H9 (cell line): ENCODE measurements around the gene SHISA9. TPM values are rescaled to one million over a fixed set of nuclear protein-coding genes. Genes with fewer than 3 reads are reported as not detected.

Experiments used
- DNase-seq: peaks from one replicate; pipeline ENCODE4 v3.0.0-alpha.2; 2017
- H2AFZ ChIP-seq: one replicate; pipeline ENCODE4 v1.6.1; 2013; ENCODE audit warnings: mild to moderate bottlenecking, low read length, control low read depth, moderate library complexity
- H2AK5ac ChIP-seq: 2 replicates; pipeline ENCODE4 v1.6.1; 2013; ENCODE audit warnings: low read length, control low read depth, mixed read lengths; ENCODE audit not compliant: insufficient read length
- H2BK120ac ChIP-seq: one replicate; pipeline ENCODE4 v1.6.1; 2013; ENCODE audit warnings: low read depth, mild to moderate bottlenecking, low read length, control low read depth, inconsistent platforms; ENCODE audit not compliant: poor library complexity, severe bottlenecking
- H2BK12ac ChIP-seq: 2 replicates; pipeline ENCODE4 v1.6.1; 2013; ENCODE audit warnings: low read length, control low read depth, mixed read lengths, low read depth; ENCODE audit not compliant: insufficient read length
- H2BK15ac ChIP-seq: 2 replicates; pipeline ENCODE4 v1.6.1; 2013; ENCODE audit warnings: low read depth, low read length, control low read depth
- H2BK20ac ChIP-seq: one replicate; pipeline ENCODE4 v1.6.1; 2013; ENCODE audit warnings: low read depth, mild to moderate bottlenecking, low read length, control low read depth, inconsistent platforms; ENCODE audit not compliant: poor library complexity, severe bottlenecking
- H2BK5ac ChIP-seq: 2 replicates; pipeline ENCODE4 v1.6.1; 2013; ENCODE audit warnings: low read length, control low read depth, mixed read lengths; ENCODE audit not compliant: insufficient read length
- H3K14ac ChIP-seq: 2 replicates; pipeline ENCODE4 v1.6.1; 2013; ENCODE audit warnings: low read length, control low read depth; ENCODE audit not compliant: insufficient read depth
- H3K18ac ChIP-seq: 2 replicates; pipeline ENCODE4 v1.6.1; 2013; ENCODE audit warnings: low read depth, mild to moderate bottlenecking, mixed read lengths, low read length, control low read depth; ENCODE audit not compliant: insufficient read length
- H3K23ac ChIP-seq: 2 replicates; pipeline ENCODE4 v1.6.1; 2013; ENCODE audit warnings: low read length, control low read depth, mixed read lengths, low read depth; ENCODE audit not compliant: insufficient read length
- H3K23me2 ChIP-seq: 2 replicates; pipeline ENCODE4 v1.6.1; 2013; ENCODE audit warnings: low read depth, mild to moderate bottlenecking, mixed read lengths, low read length, control low read depth; ENCODE audit not compliant: insufficient read length, poor library complexity, severe bottlenecking
- H3K27ac ChIP-seq: 2 replicates; pipeline ENCODE4 v1.5.1; 2013; ENCODE audit warnings: low read length, control low read depth, mixed read lengths, low read depth; ENCODE audit not compliant: insufficient read length
- H3K27me3 ChIP-seq: 2 replicates; pipeline ENCODE4 v1.6.1; 2013; ENCODE audit warnings: low read length, control low read depth, inconsistent platforms; ENCODE audit not compliant: insufficient read depth
- H3K4ac ChIP-seq: 2 replicates; pipeline ENCODE4 v1.6.1; 2013; ENCODE audit warnings: low read depth, mild to moderate bottlenecking, control low read depth, inconsistent platforms, low read length, moderate library complexity
- H3K4me1 ChIP-seq: 2 replicates; pipeline ENCODE4 v1.6.1; 2013; ENCODE audit warnings: low read length, control low read depth, inconsistent platforms; ENCODE audit not compliant: insufficient read depth
- H3K4me2 ChIP-seq: 2 replicates; pipeline ENCODE4 v1.6.1; 2013; ENCODE audit warnings: low read length, control low read depth, mixed read lengths; ENCODE audit not compliant: insufficient read length, insufficient read depth
- H3K56ac ChIP-seq: 2 replicates; pipeline ENCODE4 v1.6.1; 2013; ENCODE audit warnings: low read depth, mild to moderate bottlenecking, mixed read lengths, low read length, control low read depth; ENCODE audit not compliant: insufficient read length
- H3K79me1 ChIP-seq: 2 replicates; pipeline ENCODE4 v1.6.1; 2013; ENCODE audit warnings: low read depth, mild to moderate bottlenecking, moderate library complexity, low read length, control low read depth, inconsistent platforms; ENCODE audit not compliant: insufficient read depth, poor library complexity, severe bottlenecking
- H3K79me2 ChIP-seq: 2 replicates; pipeline ENCODE4 v1.6.1; 2013; ENCODE audit warnings: low read length, control low read depth, inconsistent platforms; ENCODE audit not compliant: insufficient read depth
- H3K9ac ChIP-seq: 2 replicates; pipeline ENCODE4 v1.6.1; 2013; ENCODE audit warnings: low read length, control low read depth, mixed read lengths; ENCODE audit not compliant: insufficient read length; ENCODE audit errors: extremely low read depth
- H3K9me3 ChIP-seq: one replicate; pipeline ENCODE4 v1.6.1; 2013; ENCODE audit warnings: low read depth, low read length, inconsistent platforms; ENCODE audit not compliant: control insufficient read depth
- H3T11ph ChIP-seq: one replicate; pipeline ENCODE4 v1.6.1; 2013; ENCODE audit warnings: mild to moderate bottlenecking, low read length, control low read depth, inconsistent platforms
- H4K20me1 ChIP-seq: one replicate; pipeline ENCODE4 v1.6.1; 2013; ENCODE audit not compliant: control insufficient read depth, insufficient read length, insufficient read depth
- H4K5ac ChIP-seq: 2 replicates; pipeline ENCODE4 v1.6.1; 2013; ENCODE audit warnings: low read depth, mild to moderate bottlenecking, mixed read lengths, low read length, control low read depth; ENCODE audit not compliant: insufficient read length
- H4K8ac ChIP-seq: replicated peaks from 2 replicates; pipeline ENCODE4 v1.6.1; 2013; ENCODE audit warnings: low read length, control low read depth, mixed read lengths, low read depth; ENCODE audit not compliant: insufficient read length
- H4K91ac ChIP-seq: 2 replicates; pipeline ENCODE4 v1.6.1; 2013; ENCODE audit warnings: low read depth, mild to moderate bottlenecking, moderate library complexity, mixed read lengths, low read length, control low read depth; ENCODE audit not compliant: insufficient read length
- H3K27ac Mint-ChIP-seq, 3 experiments: 2 replicates in 2 of 3; 3 replicates in 1 of 3; pipeline ENCODE4 v1.8.0; 2020 to 2021; ENCODE audit warnings: mixed read lengths in 3 of 3, mild to moderate bottlenecking in 1 of 3, moderate library complexity in 1 of 3
- H3K27me3 Mint-ChIP-seq: 2 replicates; pipeline ENCODE4 v1.8.0; 2021; ENCODE audit warnings: low read depth, mild to moderate bottlenecking, moderate library complexity, mixed read lengths
- H3K36me3 Mint-ChIP-seq, 3 experiments: 2 replicates in 2 of 3; 3 replicates in 1 of 3; pipeline ENCODE4 v1.8.0; 2020 to 2021; ENCODE audit warnings: low read depth in 3 of 3, mixed read lengths in 3 of 3; ENCODE audit not compliant: insufficient read depth in 1 of 3
- H3K4me1 Mint-ChIP-seq, 2 experiments: 2 replicates each; pipeline ENCODE4 v1.8.0; 2020; ENCODE audit warnings: mixed read lengths in 2 of 2
- H3K4me3 Mint-ChIP-seq, 2 experiments: 2 replicates in 1 of 2; 3 replicates in 1 of 2; pipeline ENCODE4 v1.8.0; 2020 to 2021; ENCODE audit warnings: mild to moderate bottlenecking in 2 of 2, mixed read lengths in 2 of 2, moderate library complexity in 1 of 2
- H3K9me3 Mint-ChIP-seq, 2 experiments: 2 replicates in 1 of 2; 3 replicates in 1 of 2; pipeline ENCODE4 v1.8.0; 2020; ENCODE audit warnings: mild to moderate bottlenecking in 2 of 2, mixed read lengths in 2 of 2, moderate library complexity in 1 of 2
- WGBS: extraction: QIAGEN DNeasy Blood & Tissue Kit; methylation state at CpG from one replicate; pipeline ENCODE4 v1.1.7; 2013; ENCODE audit warnings: missing lambda C conversion rate, low lambda C conversion rate, mixed read lengths; ENCODE audit not compliant: insufficient read length; ENCODE audit errors: extremely low coverage; 5-methylcytosine and 5-hydroxymethylcytosine counted together
- total RNA-seq: library from RNA; stranded (reverse); gene quantifications from 2 replicates; pipeline ENCODE4 v1.2.1, GENCODE V29; 2021
- TF ChIP-seq, protein P1 (sequence below): fragments of 200-600 bp; sonication (generic); conservative IDR thresholded peaks from 3 replicates; pipeline ENCODE4 v1.8.0; 2021; ENCODE audit warnings: antibody characterized with exemption, mild to moderate bottlenecking

Gene SHISA9
- total RNA-seq, 1 experiment from 2014 or later, result 7.0 TPM

DNA sequence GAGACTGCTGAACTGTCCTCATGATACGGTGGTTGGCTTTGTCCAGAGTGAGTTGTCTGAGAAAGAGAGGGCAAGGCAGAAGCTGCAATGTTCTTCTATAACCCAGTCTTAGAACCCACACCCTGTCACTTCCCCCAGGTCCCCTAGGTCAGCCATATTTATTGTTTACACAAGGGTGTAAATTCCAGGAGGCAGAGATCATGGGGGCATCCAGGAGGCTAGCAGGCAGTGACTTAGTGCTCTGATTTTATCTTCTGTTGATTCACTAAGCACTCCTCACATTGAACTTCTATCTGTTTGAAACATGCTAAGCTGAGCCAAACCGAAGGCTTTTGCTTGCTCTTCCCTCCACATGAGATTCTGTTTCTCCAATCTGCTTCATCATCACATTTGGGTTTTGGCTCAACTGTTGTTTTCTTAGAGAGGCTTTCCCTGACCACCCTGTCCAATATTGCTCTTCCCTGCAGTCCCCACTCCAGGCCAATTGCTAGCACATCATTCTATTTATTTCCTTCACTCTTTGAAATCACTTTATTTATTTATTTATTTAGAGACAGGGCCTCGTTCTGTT is 34.3 kb upstream of the SHISA9 start:
- peaks cover 3% of the 10 kb centered on the region in 2 experiments; a peak in 1 of 5 replicates for H3K9me3 Mint-ChIP-seq
- Histone ChIP-seq H2BK12ac (no peak overlapping the region), H3K9ac (no peak overlapping the region), H3K23ac (no peak overlapping the region), H4K20me1 (no peaks in the 10 kb centered on the region), H3K27me3 (no peaks in the 10 kb centered on the region), H2BK15ac (no peak overlapping the region), H3K79me2 (no peaks in the 10 kb centered on the region; the same call in 1 of the 2 replicates), H3K56ac (no peak overlapping the region), H3K4ac (no peak overlapping the region), H3K79me1 (no peaks in the 10 kb centered on the region), H3K9me3 (no peaks in the 10 kb centered on the region), H2BK120ac (no peak overlapping the region), H3K27ac (no peak overlapping the region), H3K23me2 (no peaks in the 10 kb centered on the region), H3K4me2 (no peak overlapping the region), H2BK5ac (no peak overlapping the region), H3K14ac (no peak overlapping the region), H4K91ac (no peak overlapping the region), H3K4me1 (no peaks in the 10 kb centered on the region), H4K8ac (no peak overlapping the region), H3T11ph (no peak overlapping the region), H2BK20ac (no peak overlapping the region), H2AFZ (no peak overlapping the region), H4K5ac (no peak overlapping the region), H3K18ac (no peak overlapping the region), H2AK5ac (no peak overlapping the region)
- no peak for DNase-seq
- H3K36me3 Mint-ChIP-seq, result peaks cover 0 to 3% (median 0%) of the 10 kb centered on the region in 3 experiments; a peak in 2 of 7 replicates
- H3K4me3 Mint-ChIP-seq, result no peak overlapping the region
- no CpG with 5 or more reads among the region's 3 CpGs for WGBS
- TF ChIP-seq, protein P1, sequence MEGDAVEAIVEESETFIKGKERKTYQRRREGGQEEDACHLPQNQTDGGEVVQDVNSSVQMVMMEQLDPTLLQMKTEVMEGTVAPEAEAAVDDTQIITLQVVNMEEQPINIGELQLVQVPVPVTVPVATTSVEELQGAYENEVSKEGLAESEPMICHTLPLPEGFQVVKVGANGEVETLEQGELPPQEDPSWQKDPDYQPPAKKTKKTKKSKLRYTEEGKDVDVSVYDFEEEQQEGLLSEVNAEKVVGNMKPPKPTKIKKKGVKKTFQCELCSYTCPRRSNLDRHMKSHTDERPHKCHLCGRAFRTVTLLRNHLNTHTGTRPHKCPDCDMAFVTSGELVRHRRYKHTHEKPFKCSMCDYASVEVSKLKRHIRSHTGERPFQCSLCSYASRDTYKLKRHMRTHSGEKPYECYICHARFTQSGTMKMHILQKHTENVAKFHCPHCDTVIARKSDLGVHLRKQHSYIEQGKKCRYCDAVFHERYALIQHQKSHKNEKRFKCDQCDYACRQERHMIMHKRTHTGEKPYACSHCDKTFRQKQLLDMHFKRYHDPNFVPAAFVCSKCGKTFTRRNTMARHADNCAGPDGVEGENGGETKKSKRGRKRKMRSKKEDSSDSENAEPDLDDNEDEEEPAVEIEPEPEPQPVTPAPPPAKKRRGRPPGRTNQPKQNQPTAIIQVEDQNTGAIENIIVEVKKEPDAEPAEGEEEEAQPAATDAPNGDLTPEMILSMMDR, result no peak
- no peak overlapping the region for H3K27ac Mint-ChIP-seq
- H3K27me3 Mint-ChIP-seq, result peaks cover 6% of the 10 kb centered on the region
- H3K4me1 Mint-ChIP-seq, result no peaks in the 10 kb centered on the region
